HepG2 (cell line): ENCODE results near the gene FCER1G. TPM values are rescaled to one million over a fixed set of nuclear protein-coding genes. Genes with fewer than 3 reads are reported as not detected.
A peak's percentile ranks its signal among the peaks of the same experiment; 100 is the strongest.

Experiments used
- ARNT ChIP-seq: fragments of 450-650 bp; IDR thresholded peaks from 2 replicates; pipeline ENCODE4 v1.6.1; 2017
- CHCHD3 ChIP-seq: sonication (generic); formaldehyde crosslinking; IDR thresholded peaks from 2 replicates; pipeline ENCODE4 v1.8.0; 2022; ENCODE audit warnings: mild to moderate bottlenecking, missing genetic modification reagents, moderate library complexity
- HOXA3 ChIP-seq: sonication (generic); formaldehyde crosslinking; IDR thresholded peaks from 2 replicates; pipeline ENCODE4 v1.5.0; 2020; ENCODE audit warnings: missing genetic modification reagents
- MAFK ChIP-seq, 2 experiments: IDR thresholded peaks in 1 of 2; conservative IDR thresholded peaks in 1 of 2; 2 replicates each; pipeline ENCODE4 v1.6.1; 2011; ENCODE audit warnings: improper control_type of control experiment in 2 of 2, low read length in 2 of 2
- POLR2AphosphoS5 ChIP-seq: IDR thresholded peaks from 2 replicates; pipeline ENCODE4 v1.6.1; 2012; ENCODE audit warnings: low read depth, low read length
- RXRA ChIP-seq: sonication (generic); formaldehyde crosslinking; IDR thresholded peaks from 2 replicates; pipeline ENCODE4 v1.5.1; 2020; ENCODE audit warnings: missing genetic modification reagents
- SUZ12 ChIP-seq: fragments of 150-350 bp; IDR thresholded peaks from 2 replicates; pipeline ENCODE4 v1.6.1; 2014; ENCODE audit warnings: low read depth, low read length
- ZFP37 ChIP-seq: sonication (generic); formaldehyde crosslinking; IDR thresholded peaks from 2 replicates; pipeline ENCODE4 v1.4.0; 2020; ENCODE audit warnings: missing genetic modification reagents, borderline replicate concordance
- ZNF83 ChIP-seq: sonication (generic); formaldehyde crosslinking; IDR thresholded peaks from 2 replicates; pipeline ENCODE4 v1.4.0; 2020; ENCODE audit warnings: missing genetic modification reagents, mild to moderate bottlenecking, borderline replicate concordance
- ZSCAN20 ChIP-seq: sonication (generic); formaldehyde crosslinking; IDR thresholded peaks from 2 replicates; pipeline ENCODE4 v1.4.0; 2020; ENCODE audit warnings: missing genetic modification reagents, mild to moderate bottlenecking, borderline replicate concordance
- polyA plus RNA-seq, 8 experiments: library from polyadenylated mRNA; depleted of rRNA in 3 of 8; stranded (reverse) in 7 of 8; unstranded in 1 of 8; fragments of >200 nt; fragmentation: Illumina TruSeq in 4 of 8; extraction: Trizol in 4 of 8; gene quantifications; 2 replicates each; pipeline versions ENCODE4 v1.2.1 to v1.2.3, GENCODE V29; 2011 to 2016; ENCODE audit warnings: low read depth in 4 of 8, missing spikeins in 1 of 8, mixed read lengths in 1 of 8; ENCODE audit not compliant: insufficient read depth in 1 of 8
- total RNA-seq, 5 experiments: library from RNA; depleted of rRNA; stranded (reverse); fragments of >200 nt; fragmentation: Illumina TruSeq; extraction: Trizol; gene quantifications; 2 replicates each; pipeline ENCODE4 v1.2.3, GENCODE V29; 2016; ENCODE audit warnings: low read depth in 1 of 5
- TF ChIP-seq, protein P1 (sequence below): sonication (generic); formaldehyde crosslinking; IDR thresholded peaks from 2 replicates; pipeline ENCODE4 v1.5.0; 2020; ENCODE audit warnings: mild to moderate bottlenecking, missing genetic modification reagents
- TF ChIP-seq, protein P2 (sequence below): sonication (generic); formaldehyde crosslinking; IDR thresholded peaks from 2 replicates; pipeline ENCODE4 v1.8.0; 2022; ENCODE audit warnings: mild to moderate bottlenecking, missing genetic modification reagents, borderline replicate concordance
- TF ChIP-seq, protein P3 (sequence below): sonication (generic); formaldehyde crosslinking; IDR thresholded peaks from 2 replicates; pipeline ENCODE4 v1.5.1; 2020; ENCODE audit warnings: mild to moderate bottlenecking, missing genetic modification reagents, borderline replicate concordance
- TF ChIP-seq, protein P4 (sequence below): sonication (generic); formaldehyde crosslinking; conservative IDR thresholded peaks from 2 replicates; pipeline ENCODE4 v1.8.0; 2022; ENCODE audit warnings: missing genetic modification reagents

FCER1G gene
- total and polyA plus RNA-seq, 2 of the 13 experiments (the other 11 are each of a cell fraction or from before 2014, with no cell fraction given): 1.3 to 6.4 TPM

DNA sequence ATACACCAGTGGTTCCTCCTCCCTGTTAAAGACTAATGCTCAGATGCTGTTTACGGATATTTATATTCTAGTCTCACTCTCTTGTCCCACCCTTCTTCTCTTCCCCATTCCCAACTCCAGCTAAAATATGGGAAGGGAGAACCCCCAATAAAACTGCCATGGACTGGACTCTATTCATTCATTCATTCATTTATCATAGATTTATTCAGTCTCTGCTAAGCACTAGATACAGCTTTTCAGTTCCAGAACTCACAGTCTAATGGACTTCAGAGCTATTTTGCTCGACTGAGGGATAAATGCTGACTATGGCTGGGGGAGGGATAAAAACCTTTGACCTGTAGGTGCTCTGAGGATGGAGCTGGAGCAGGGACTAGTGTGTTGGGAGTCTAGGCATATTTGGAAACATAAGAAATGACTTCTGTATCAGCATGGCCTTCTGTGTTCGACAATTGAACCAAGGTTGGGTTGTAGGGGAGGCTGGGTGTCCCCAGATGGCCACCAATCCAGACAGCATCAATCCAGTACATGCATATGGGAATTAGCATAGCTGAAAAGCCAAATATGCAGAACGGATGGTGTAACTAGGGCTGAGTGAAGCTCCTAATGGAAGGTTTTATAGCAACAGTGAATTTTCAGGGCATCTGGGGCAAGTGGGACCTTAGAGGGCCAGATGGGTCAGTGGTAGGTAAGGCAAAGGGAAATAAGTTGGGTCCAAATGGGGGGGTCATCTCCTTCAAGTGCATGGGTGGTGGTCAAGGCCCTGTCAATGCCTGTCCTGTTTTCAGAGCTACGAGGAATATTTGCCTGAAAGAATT, 4.2 kb downstream of the FCER1G start (continued):
- TF ChIP-seq, protein P1, sequence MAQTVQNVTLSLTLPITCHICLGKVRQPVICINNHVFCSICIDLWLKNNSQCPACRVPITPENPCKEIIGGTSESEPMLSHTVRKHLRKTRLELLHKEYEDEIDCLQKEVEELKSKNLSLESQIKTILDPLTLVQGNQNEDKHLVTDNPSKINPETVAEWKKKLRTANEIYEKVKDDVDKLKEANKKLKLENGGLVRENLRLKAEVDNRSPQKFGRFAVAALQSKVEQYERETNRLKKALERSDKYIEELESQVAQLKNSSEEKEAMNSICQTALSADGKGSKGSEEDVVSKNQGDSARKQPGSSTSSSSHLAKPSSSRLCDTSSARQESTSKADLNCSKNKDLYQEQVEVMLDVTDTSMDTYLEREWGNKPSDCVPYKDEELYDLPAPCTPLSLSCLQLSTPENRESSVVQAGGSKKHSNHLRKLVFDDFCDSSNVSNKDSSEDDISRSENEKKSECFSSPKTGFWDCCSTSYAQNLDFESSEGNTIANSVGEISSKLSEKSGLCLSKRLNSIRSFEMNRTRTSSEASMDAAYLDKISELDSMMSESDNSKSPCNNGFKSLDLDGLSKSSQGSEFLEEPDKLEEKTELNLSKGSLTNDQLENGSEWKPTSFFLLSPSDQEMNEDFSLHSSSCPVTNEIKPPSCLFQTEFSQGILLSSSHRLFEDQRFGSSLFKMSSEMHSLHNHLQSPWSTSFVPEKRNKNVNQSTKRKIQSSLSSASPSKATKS (CRISPR knock-in tag): no peak
- TF ChIP-seq ZFP37 (no peak), RXRA (CRISPR knock-in tag) (no peak), MAFK (conservative IDR thresholded peaks at IDR 0.05 in 1 of 2, IDR thresholded peaks at IDR 0.05 in 1 of 2; ENCODE audit: low read length in 2 of 2) (peak; percentile 45; a peak in 3 of 4 replicates), ZNF83 (CRISPR knock-in tag) (no peak), ARNT (no peak), ZSCAN20 (CRISPR knock-in tag) (no peak), SUZ12 (no peak), HOXA3 (CRISPR knock-in tag) (no peak), CHCHD3 (CRISPR knock-in tag) (no peak), POLR2AphosphoS5 (peak; percentile 65)
- TF ChIP-seq, protein P2, sequence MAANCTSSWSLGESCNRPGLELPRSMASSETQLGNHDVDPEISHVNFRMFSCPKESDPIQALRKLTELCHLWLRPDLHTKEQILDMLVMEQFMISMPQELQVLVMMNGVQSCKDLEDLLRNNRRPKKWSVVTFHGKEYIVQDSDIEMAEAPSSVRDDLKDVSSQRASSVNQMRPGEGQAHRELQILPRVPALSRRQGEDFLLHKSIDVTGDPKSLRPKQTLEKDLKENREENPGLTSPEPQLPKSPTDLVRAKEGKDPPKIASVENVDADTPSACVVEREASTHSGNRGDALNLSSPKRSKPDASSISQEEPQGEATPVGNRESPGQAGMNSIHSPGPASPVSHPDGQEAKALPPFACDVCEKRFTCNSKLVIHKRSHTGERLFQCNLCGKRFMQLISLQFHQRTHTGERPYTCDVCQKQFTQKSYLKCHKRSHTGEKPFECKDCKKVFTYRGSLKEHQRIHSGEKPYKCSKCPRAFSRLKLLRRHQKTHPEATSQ (CRISPR knock-in tag): 0 out of 2 replicates have a peak, but pooled peaks have one; percentile 14
- TF ChIP-seq, protein P3, sequence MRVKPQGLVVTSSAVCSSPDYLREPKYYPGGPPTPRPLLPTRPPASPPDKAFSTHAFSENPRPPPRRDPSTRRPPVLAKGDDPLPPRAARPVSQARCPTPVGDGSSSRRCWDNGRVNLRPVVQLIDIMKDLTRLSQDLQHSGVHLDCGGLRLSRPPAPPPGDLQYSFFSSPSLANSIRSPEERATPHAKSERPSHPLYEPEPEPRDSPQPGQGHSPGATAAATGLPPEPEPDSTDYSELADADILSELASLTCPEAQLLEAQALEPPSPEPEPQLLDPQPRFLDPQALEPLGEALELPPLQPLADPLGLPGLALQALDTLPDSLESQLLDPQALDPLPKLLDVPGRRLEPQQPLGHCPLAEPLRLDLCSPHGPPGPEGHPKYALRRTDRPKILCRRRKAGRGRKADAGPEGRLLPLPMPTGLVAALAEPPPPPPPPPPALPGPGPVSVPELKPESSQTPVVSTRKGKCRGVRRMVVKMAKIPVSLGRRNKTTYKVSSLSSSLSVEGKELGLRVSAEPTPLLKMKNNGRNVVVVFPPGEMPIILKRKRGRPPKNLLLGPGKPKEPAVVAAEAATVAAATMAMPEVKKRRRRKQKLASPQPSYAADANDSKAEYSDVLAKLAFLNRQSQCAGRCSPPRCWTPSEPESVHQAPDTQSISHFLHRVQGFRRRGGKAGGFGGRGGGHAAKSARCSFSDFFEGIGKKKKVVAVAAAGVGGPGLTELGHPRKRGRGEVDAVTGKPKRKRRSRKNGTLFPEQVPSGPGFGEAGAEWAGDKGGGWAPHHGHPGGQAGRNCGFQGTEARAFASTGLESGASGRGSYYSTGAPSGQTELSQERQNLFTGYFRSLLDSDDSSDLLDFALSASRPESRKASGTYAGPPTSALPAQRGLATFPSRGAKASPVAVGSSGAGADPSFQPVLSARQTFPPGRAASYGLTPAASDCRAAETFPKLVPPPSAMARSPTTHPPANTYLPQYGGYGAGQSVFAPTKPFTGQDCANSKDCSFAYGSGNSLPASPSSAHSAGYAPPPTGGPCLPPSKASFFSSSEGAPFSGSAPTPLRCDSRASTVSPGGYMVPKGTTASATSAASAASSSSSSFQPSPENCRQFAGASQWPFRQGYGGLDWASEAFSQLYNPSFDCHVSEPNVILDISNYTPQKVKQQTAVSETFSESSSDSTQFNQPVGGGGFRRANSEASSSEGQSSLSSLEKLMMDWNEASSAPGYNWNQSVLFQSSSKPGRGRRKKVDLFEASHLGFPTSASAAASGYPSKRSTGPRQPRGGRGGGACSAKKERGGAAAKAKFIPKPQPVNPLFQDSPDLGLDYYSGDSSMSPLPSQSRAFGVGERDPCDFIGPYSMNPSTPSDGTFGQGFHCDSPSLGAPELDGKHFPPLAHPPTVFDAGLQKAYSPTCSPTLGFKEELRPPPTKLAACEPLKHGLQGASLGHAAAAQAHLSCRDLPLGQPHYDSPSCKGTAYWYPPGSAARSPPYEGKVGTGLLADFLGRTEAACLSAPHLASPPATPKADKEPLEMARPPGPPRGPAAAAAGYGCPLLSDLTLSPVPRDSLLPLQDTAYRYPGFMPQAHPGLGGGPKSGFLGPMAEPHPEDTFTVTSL (CRISPR knock-in tag): no peak
- TF ChIP-seq, protein P4, sequence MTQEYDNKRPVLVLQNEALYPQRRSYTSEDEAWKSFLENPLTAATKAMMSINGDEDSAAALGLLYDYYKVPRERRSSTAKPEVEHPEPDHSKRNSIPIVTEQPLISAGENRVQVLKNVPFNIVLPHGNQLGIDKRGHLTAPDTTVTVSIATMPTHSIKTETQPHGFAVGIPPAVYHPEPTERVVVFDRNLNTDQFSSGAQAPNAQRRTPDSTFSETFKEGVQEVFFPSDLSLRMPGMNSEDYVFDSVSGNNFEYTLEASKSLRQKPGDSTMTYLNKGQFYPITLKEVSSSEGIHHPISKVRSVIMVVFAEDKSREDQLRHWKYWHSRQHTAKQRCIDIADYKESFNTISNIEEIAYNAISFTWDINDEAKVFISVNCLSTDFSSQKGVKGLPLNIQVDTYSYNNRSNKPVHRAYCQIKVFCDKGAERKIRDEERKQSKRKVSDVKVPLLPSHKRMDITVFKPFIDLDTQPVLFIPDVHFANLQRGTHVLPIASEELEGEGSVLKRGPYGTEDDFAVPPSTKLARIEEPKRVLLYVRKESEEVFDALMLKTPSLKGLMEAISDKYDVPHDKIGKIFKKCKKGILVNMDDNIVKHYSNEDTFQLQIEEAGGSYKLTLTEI (CRISPR knock-in tag): no peak
